SK-N-SH (cell line): ENCODE measurements around the gene GNG12. TPM values are rescaled to one million over a fixed set of nuclear protein-coding genes. Genes with fewer than 3 reads are reported as not detected.

ENCODE experiments used
- CTCF ChIA-PET: fragments of 300-600, 350-600 bp; formaldehyde crosslinking; extraction: SDS; loops from one replicate; lab custom pipeline; 2021; lab: Yijun Ruan, JAX
- POLR2A ChIA-PET: fragments of 350-600 bp; sonication (Branson Sonifier 250); formaldehyde crosslinking; extraction: SDS; loops from one replicate; lab custom pipeline; 2020; ENCODE audit warnings: antibody characterized with exemption, inconsistent platforms; lab: Yijun Ruan, JAX
- DNase-seq: peaks from one replicate; pipeline ENCODE4 v3.0.0; 2012
- H2AFZ ChIP-seq: fragments of 200-600 bp; sonication (generic); 2 replicates; pipeline ENCODE4 v1.8.1; 2016; ENCODE audit warnings: antibody characterized with exemption, mild to moderate bottlenecking, low read depth
- H3F3A ChIP-seq: fragments of 200-600 bp; sonication (generic); replicated peaks from 2 replicates; pipeline ENCODE3; 2016; ENCODE audit warnings: antibody characterized with exemption, mild to moderate bottlenecking; ENCODE audit not compliant: insufficient read depth
- H3K27ac ChIP-seq, 2 experiments: fragments of 200-500 bp in 1 of 2; fragments of 200-600 bp in 1 of 2; sonication (Bioruptor generic) in 1 of 2; sonication (generic), shearing (Covaris generic) in 1 of 2; 2 replicates each; pipeline versions ENCODE4 v1.5.1 to v1.6.1; 2014 to 2016; ENCODE audit warnings: low read depth in 2 of 2, inconsistent platforms in 1 of 2, low read length in 1 of 2, mild to moderate bottlenecking in 1 of 2, mixed read lengths in 1 of 2
- H3K27me3 ChIP-seq: fragments of 200-600 bp; sonication (generic), shearing (Covaris generic); 2 replicates; pipeline ENCODE4 v1.6.1; 2016; ENCODE audit warnings: mixed run types; ENCODE audit not compliant: insufficient read depth
- H3K36me3 ChIP-seq, 2 experiments: fragments of 200-500 bp in 1 of 2; fragments of 200-600 bp in 1 of 2; sonication (Bioruptor generic) in 1 of 2; sonication (generic) in 1 of 2; replicated peaks in 1 of 2; 2 replicates each; pipeline versions ENCODE3 to v1.5.1; 2014 to 2016; ENCODE audit warnings: low read length in 1 of 2, mild to moderate bottlenecking in 1 of 2; ENCODE audit not compliant: insufficient read depth in 2 of 2, control insufficient read depth in 1 of 2
- H3K4me1 ChIP-seq, 2 experiments: fragments of 200-500 bp in 1 of 2; fragments of 200-600 bp in 1 of 2; sonication (Bioruptor generic) in 1 of 2; sonication (generic), shearing (Covaris generic) in 1 of 2; 2 replicates each; pipeline versions ENCODE4 v1.5.1 to v1.6.1; 2014 to 2016; ENCODE audit warnings: low read depth in 1 of 2, low read length in 1 of 2, mixed run types in 1 of 2; ENCODE audit not compliant: insufficient read depth in 2 of 2, control insufficient read depth in 1 of 2
- H3K4me2 ChIP-seq: fragments of 200-600 bp; sonication (generic), shearing (Covaris generic); 2 replicates; pipeline ENCODE4 v1.6.1; 2017; ENCODE audit warnings: mixed run types
- H3K4me3 ChIP-seq, 2 experiments: fragments of 200-500 bp in 1 of 2; fragments of 200-600 bp in 1 of 2; sonication (Bioruptor generic) in 1 of 2; sonication (generic), shearing (Covaris generic) in 1 of 2; 2 replicates each; pipeline versions ENCODE4 v1.5.1 to v1.8.1; 2014 to 2016; ENCODE audit warnings: low read depth in 2 of 2, inconsistent platforms in 1 of 2, low read length in 1 of 2, mild to moderate bottlenecking in 1 of 2, mixed read lengths in 1 of 2, moderate library complexity in 1 of 2
- H3K79me2 ChIP-seq: fragments of 200-600 bp; sonication (generic); 2 replicates; pipeline ENCODE4 v1.8.1; 2017; ENCODE audit warnings: mild to moderate bottlenecking; ENCODE audit not compliant: insufficient read depth
- H3K9ac ChIP-seq: fragments of 200-600 bp; sonication (generic); 2 replicates; pipeline ENCODE4 v1.6.1; 2017; ENCODE audit warnings: mixed run types
- H3K9me2 ChIP-seq: fragments of 200-600 bp; sonication (generic); 2 replicates; pipeline ENCODE4 v1.6.1; 2017; ENCODE audit warnings: mixed run types
- H3K9me3 ChIP-seq: fragments of 200-600 bp; sonication (generic); 2 replicates; pipeline ENCODE4 v1.6.1; 2017; ENCODE audit warnings: mixed run types, mild to moderate bottlenecking, moderate library complexity
- H4K20me1 ChIP-seq: fragments of 200-600 bp; sonication (generic); 2 replicates; pipeline ENCODE4 v1.6.1; 2017; ENCODE audit warnings: mild to moderate bottlenecking, mixed run types; ENCODE audit not compliant: insufficient read depth
- ELF1 ChIP-seq: IDR thresholded peaks from 2 replicates; pipeline ENCODE4 v1.4.0; 2012
- EZH2phosphoT487 ChIP-seq: fragments of 200-600 bp; sonication (generic); IDR thresholded peaks from 2 replicates; pipeline ENCODE4 v1.6.1; 2017; ENCODE audit warnings: low read depth, mixed run types, mild to moderate bottlenecking, antibody characterized with exemption, moderate library complexity, borderline replicate concordance
- FOSL2 ChIP-seq: IDR thresholded peaks from 2 replicates; pipeline ENCODE4 v1.4.0; 2012; ENCODE audit warnings: low read depth, mild to moderate bottlenecking, moderate library complexity, borderline replicate concordance
- FOXJ3 ChIP-seq: sonication (generic); formaldehyde crosslinking; IDR thresholded peaks from 2 replicates; pipeline ENCODE4 v1.5.1; 2020; ENCODE audit warnings: mild to moderate bottlenecking, missing genetic modification reagents
- FOXM1 ChIP-seq: IDR thresholded peaks from 2 replicates; pipeline ENCODE4 v1.4.0; 2012; ENCODE audit warnings: low read depth, mild to moderate bottlenecking
- GABPA ChIP-seq: IDR thresholded peaks from 2 replicates; pipeline ENCODE4 v1.4.0; 2012; ENCODE audit warnings: low read depth, mild to moderate bottlenecking
- MXI1 ChIP-seq: IDR thresholded peaks from 2 replicates; pipeline ENCODE4 v1.6.1; 2012; ENCODE audit warnings: mild to moderate bottlenecking, low read depth, low read length, improper control_type of control experiment
- NFIC ChIP-seq: IDR thresholded peaks from 2 replicates; pipeline ENCODE4 v1.4.0; 2012; ENCODE audit warnings: borderline replicate concordance
- POLR2AphosphoS5 ChIP-seq: IDR thresholded peaks from 2 replicates; pipeline ENCODE4 v1.6.1; 2012; ENCODE audit warnings: low read depth, low read length
- RCOR1 ChIP-seq: fragments of 150-350 bp; IDR thresholded peaks from 2 replicates; pipeline ENCODE4 v1.6.1; 2017; ENCODE audit warnings: antibody characterized with exemption, low read length
- REST ChIP-seq: IDR thresholded peaks from 2 replicates; pipeline ENCODE4 v1.6.1; 2012; ENCODE audit warnings: mild to moderate bottlenecking, low read depth, low read length, moderate library complexity
- RFX5 ChIP-seq: IDR thresholded peaks from 2 replicates; pipeline ENCODE4 v1.6.1; 2012; ENCODE audit warnings: mild to moderate bottlenecking, improper control_type of control experiment, low read length
- SIN3A ChIP-seq: IDR thresholded peaks from 2 replicates; pipeline ENCODE4 v1.6.1; 2012; ENCODE audit warnings: low read depth, mild to moderate bottlenecking, low read length, moderate library complexity, borderline replicate concordance
- SMC3 ChIP-seq: IDR thresholded peaks from 2 replicates; pipeline ENCODE4 v1.6.1; 2012; ENCODE audit warnings: low read depth, low read length, improper control_type of control experiment
- TCF12 ChIP-seq: IDR thresholded peaks from 2 replicates; pipeline ENCODE4 v1.4.0; 2012
- USF2 ChIP-seq: fragments of 150-350 bp; IDR thresholded peaks from 2 replicates; pipeline ENCODE4 v1.6.1; 2017; ENCODE audit warnings: antibody characterized with exemption, low read length, low read depth, borderline replicate concordance
- WGBS: methylation state at CpG from one replicate; pipeline ENCODE4 v1.1.6; 2017; ENCODE audit warnings: low lambda C conversion rate; 5-methylcytosine and 5-hydroxymethylcytosine counted together
- polyA plus RNA-seq, 3 experiments: library from polyadenylated mRNA; depleted of rRNA; stranded (reverse); fragments of >200 nt; gene quantifications; 2 replicates each; pipeline ENCODE4 v1.2.3, GENCODE V29; 2012
- TF ChIP-seq, protein P1 (sequence below): fragments of 200-600 bp; sonication (generic); IDR thresholded peaks from 2 replicates; pipeline ENCODE4 v1.6.1; 2017; ENCODE audit warnings: antibody characterized with exemption, mild to moderate bottlenecking, moderate library complexity

GNG12 gene
- polyA plus RNA-seq, 1 of the 3 experiments (the other 2 are of a cell fraction), result 41.2 TPM

DNA sequence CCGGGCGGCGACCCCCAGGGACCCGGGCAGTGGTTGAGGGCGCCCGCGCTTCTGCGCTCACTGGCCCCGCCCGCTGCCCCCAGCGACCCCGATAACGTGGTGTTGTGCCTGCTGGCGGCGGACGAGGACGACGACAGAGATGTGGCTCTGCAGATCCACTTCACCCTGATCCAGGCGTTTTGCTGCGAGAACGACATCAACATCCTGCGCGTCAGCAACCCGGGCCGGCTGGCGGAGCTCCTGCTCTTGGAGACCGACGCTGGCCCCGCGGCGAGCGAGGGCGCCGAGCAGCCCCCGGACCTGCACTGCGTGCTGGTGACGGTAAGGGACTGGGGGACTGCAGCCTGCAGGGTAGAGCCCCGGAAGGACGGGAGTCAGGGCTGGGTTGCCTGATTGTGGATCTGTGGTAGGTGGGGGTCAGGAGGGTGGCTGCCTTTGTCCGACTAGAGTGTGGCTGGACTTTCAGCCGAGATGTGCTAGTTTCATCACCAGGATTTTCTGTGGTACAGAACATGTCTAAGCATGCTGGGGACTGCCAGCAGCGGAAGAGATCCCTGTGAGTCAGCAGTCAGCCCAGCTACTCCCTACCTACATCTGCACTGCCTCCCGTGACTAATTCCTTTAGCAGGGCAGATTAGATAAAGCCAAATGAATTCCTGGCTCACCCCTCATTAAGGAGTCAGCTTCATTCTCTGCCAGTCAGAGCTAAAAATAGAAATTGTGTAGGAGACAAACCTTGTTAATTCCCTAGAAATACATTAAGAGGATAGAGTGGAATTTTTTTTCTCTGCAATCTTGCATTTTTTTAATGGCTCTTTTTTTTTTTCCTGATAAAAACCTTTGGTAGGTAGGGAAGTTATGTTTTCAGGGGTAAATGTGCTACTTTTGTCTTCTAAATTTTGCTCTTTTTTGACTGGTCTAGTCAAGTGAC, 146.7 kb downstream of the GNG12 start (continued):
- TF ChIP-seq REST, result peak; percentile 66
- peak; percentile 14; the same call in 1 of the 2 replicates for TF ChIP-seq SMC3
- TF ChIP-seq MXI1, result peak; percentile 86; the same call in 1 of the 2 replicates
- TF ChIP-seq GABPA, result peak; percentile 41
- TF ChIP-seq SIN3A, result peak; percentile 84
- TF ChIP-seq RCOR1, result peak; percentile 81
- peak; percentile 92 for TF ChIP-seq POLR2AphosphoS5
- TF ChIP-seq NFIC, result peak; percentile 93
- no peak for TF ChIP-seq USF2

DNA sequence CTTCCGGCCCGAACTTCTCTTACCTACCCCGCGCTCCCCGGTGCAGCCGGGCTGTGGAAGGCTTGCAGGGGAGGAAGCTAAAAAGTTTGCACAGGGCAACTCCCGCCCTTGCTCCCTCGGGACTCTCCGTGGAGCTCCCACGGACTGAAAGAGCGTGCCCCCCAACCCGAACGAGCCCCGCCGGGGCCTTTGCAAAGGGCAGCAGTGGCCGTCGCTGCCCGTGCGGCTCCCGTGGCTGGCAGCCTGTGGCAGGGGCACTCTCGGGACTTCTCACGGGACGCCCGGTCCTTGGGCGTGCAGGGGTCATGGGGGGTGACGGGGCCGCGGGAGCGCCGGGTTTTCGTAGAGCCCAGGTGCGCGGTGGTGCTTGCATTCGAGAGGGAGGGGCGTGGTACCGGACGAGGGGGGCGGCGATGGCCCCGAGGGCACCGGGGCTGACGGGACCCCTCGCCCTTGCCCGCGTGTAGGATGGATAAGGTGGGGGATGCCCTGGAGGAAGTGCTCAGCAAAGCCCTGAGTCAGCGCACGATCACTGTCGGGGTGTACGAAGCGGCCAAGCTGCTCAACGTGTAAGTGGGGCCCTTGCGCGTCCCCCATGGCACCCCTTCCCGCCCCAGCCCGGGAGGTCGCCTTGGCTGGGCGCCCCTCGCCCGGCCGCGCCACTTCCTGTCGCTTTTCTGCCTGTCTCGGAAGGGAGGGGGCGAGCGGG, 147.6 kb downstream of the GNG12 start:
- DNase-seq, result peak; percentile 68
- Histone ChIP-seq H3K36me3 (peaks cover 35 to 44% of the 10 kb centered on the region in 2 experiments), H3K27me3 (no peaks in the 10 kb centered on the region), H3K79me2 (peaks cover 33% of the 10 kb centered on the region), H3K4me1 (peaks cover 15 to 28% of the 10 kb centered on the region in 2 experiments; a peak in 3 of 4 replicates), H3K9me2 (no peaks in the 10 kb centered on the region), H3K9ac (peak overlapping the region; percentile 97), H3K27ac (peak overlapping the region; percentile 96 to 99), H3K4me2 (peak overlapping the region; percentile 90), H3K4me3 (peak overlapping the region; percentile 87 to 98), H2AFZ (no peak overlapping the region), H3F3A (peaks cover 66% of the 10 kb centered on the region), H4K20me1 (peaks cover 24% of the 10 kb centered on the region), H3K9me3 (no peaks in the 10 kb centered on the region)
- 0% methylated on average over 18 of the region's 65 CpGs for WGBS
- POLR2A ChIA-PET, result interaction anchor here (1.3 to 3.6 kb wide), 12 partner anchors 9 to 124 kb away, joined by 3 to 25 read pairs (median 7); no protein-coding TSS in a partner anchor
- CTCF ChIA-PET, result interaction anchor here (0.7 to 10.1 kb wide), 13 partner anchors 9 to 165 kb away, joined by 3 to 100 read pairs (median 3); no protein-coding TSS in a partner anchor
- TF ChIP-seq, protein P1, sequence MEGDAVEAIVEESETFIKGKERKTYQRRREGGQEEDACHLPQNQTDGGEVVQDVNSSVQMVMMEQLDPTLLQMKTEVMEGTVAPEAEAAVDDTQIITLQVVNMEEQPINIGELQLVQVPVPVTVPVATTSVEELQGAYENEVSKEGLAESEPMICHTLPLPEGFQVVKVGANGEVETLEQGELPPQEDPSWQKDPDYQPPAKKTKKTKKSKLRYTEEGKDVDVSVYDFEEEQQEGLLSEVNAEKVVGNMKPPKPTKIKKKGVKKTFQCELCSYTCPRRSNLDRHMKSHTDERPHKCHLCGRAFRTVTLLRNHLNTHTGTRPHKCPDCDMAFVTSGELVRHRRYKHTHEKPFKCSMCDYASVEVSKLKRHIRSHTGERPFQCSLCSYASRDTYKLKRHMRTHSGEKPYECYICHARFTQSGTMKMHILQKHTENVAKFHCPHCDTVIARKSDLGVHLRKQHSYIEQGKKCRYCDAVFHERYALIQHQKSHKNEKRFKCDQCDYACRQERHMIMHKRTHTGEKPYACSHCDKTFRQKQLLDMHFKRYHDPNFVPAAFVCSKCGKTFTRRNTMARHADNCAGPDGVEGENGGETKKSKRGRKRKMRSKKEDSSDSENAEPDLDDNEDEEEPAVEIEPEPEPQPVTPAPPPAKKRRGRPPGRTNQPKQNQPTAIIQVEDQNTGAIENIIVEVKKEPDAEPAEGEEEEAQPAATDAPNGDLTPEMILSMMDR, result no peak; the same call in 1 of the 2 replicates
- TF ChIP-seq MXI1, result no peak; the same call in 1 of the 2 replicates
- no peak for TF ChIP-seq SIN3A
- no peak for TF ChIP-seq ELF1
- TF ChIP-seq TCF12, result no peak
- TF ChIP-seq RFX5, result no peak
- no peak for TF ChIP-seq RCOR1
- TF ChIP-seq REST, result no peak
- TF ChIP-seq FOXJ3 (CRISPR knock-in tag), result no peak
- TF ChIP-seq FOSL2, result no peak
- TF ChIP-seq EZH2phosphoT487, result no peak
- TF ChIP-seq SMC3, result no peak
- no peak for TF ChIP-seq FOXM1
